PC-3 (cell line): ENCODE results near the gene ACY1. TPM values are rescaled to one million over a fixed set of nuclear protein-coding genes. Genes with fewer than 3 reads are reported as not detected.

Experiments
- ATAC-seq: fragments of 200-7000 bp; cut with Tn5 transposase; 2 replicates; pipeline ENCODE4 v1.9.1; 2020; ENCODE audit warnings: mild to moderate bottlenecking, moderate library complexity
- BruUV-seq: library from RNA; stranded (reverse); fragments of 400-500 nt; replicated peaks from 2 replicates; lab custom pipeline; 2021; lab: Mats Ljungman, UMichigan
- CTCF ChIA-PET: fragments of 300-600 bp; sonication (Branson Sonifier 250); formaldehyde crosslinking; loops from one replicate; lab custom pipeline; 2022; ENCODE audit warnings: antibody characterized with exemption; lab: Charles Lee
- POLR2A ChIA-PET: fragments of 300-600 bp; sonication (Branson Sonifier 250); formaldehyde crosslinking; loops from one replicate; lab custom pipeline; 2022; ENCODE audit warnings: antibody characterized with exemption; ENCODE audit not compliant: unreplicated experiment; lab: Charles Lee
- DNase-seq: peaks from one replicate; pipeline ENCODE4 v3.0.0-alpha.2; 2015
- H2AFZ ChIP-seq: fragments of 300-600 bp; sonication (generic); 2 replicates; pipeline ENCODE4 v1.6.0; 2016; ENCODE audit warnings: antibody characterized with exemption, low read length
- H3F3A ChIP-seq: fragments of 300-600 bp; sonication (generic); one replicate; pipeline ENCODE4 v1.6.0; 2017; ENCODE audit warnings: antibody characterized with exemption, low read length, control low read depth, mild to moderate bottlenecking; ENCODE audit not compliant: unreplicated experiment
- H3K27ac ChIP-seq: fragments of 300-600 bp; sonication (generic); 2 replicates; pipeline ENCODE4 v1.5.1; 2016; ENCODE audit warnings: mild to moderate bottlenecking, low read length
- H3K27me3 ChIP-seq: fragments of 300-600 bp; sonication (generic); 2 replicates; pipeline ENCODE4 v1.6.1; 2016; ENCODE audit warnings: low read length, mixed read lengths
- H3K36me3 ChIP-seq: fragments of 300-600 bp; sonication (generic); 2 replicates; pipeline ENCODE4 v1.6.1; 2016; ENCODE audit warnings: low read depth, mixed run types, low read length, mixed read lengths
- H3K4me1 ChIP-seq: fragments of 300-600 bp; sonication (generic); 2 replicates; pipeline ENCODE4 v1.5.1; 2016; ENCODE audit warnings: low read length; ENCODE audit not compliant: insufficient read depth
- H3K4me2 ChIP-seq: fragments of 300-600 bp; sonication (generic); 2 replicates; pipeline ENCODE4 v1.6.0; 2016; ENCODE audit warnings: low read length
- H3K4me3 ChIP-seq: fragments of 300-600 bp; sonication (generic); 2 replicates; pipeline ENCODE4 v1.5.1; 2016; ENCODE audit warnings: mild to moderate bottlenecking, low read length, mixed read lengths
- H3K79me2 ChIP-seq: fragments of 300-600 bp; sonication (generic); 2 replicates; pipeline ENCODE4 v1.6.1; 2017; ENCODE audit warnings: low read length, mixed read lengths
- H3K9ac ChIP-seq: fragments of 300-600 bp; sonication (generic); 2 replicates; pipeline ENCODE4 v1.6.0; 2016; ENCODE audit warnings: mild to moderate bottlenecking, low read length
- H3K9me2 ChIP-seq: fragments of 300-600 bp; sonication (generic); replicated peaks from 2 replicates; pipeline ENCODE4 v1.6.1; 2016; ENCODE audit warnings: mixed run types, low read length, mixed read lengths
- H3K9me3 ChIP-seq: fragments of 300-600 bp; sonication (generic); 2 replicates; pipeline ENCODE4 v1.6.1; 2016; ENCODE audit warnings: low read length, mixed read lengths
- H4K20me1 ChIP-seq: fragments of 300-600 bp; sonication (generic); 2 replicates; pipeline ENCODE4 v1.6.1; 2016; ENCODE audit warnings: low read length, mixed read lengths
- EZH2 ChIP-seq: fragments of 300-600 bp; sonication (generic); IDR thresholded peaks from one replicate; pipeline ENCODE4 v1.6.1; 2017; ENCODE audit warnings: antibody characterized with exemption, mild to moderate bottlenecking, low read length; ENCODE audit not compliant: unreplicated experiment
- EZH2phosphoT487 ChIP-seq: fragments of 300-600 bp; sonication (generic); IDR thresholded peaks from 2 replicates; pipeline ENCODE4 v1.6.1; 2018; ENCODE audit warnings: mild to moderate bottlenecking, antibody characterized with exemption, low read length, borderline replicate concordance
- intact Hi-C: fragments of 100-400 bp; cut with micrococcal nuclease; formaldehyde crosslinking; loops from 2 replicates; pipeline ENCODE4 v1.9.0; 2023
- total RNA-seq: library from RNA; depleted of rRNA; stranded (reverse); fragments of >200 nt; gene quantifications from 2 replicates; pipeline ENCODE4 v1.2.3, GENCODE V29; 2014
- TF ChIP-seq, protein P1 (sequence below): fragments of 300-600 bp; sonication (generic); conservative IDR thresholded peaks from 2 replicates; pipeline ENCODE4 v1.5.1; 2017; ENCODE audit warnings: antibody characterized with exemption, low read depth, mild to moderate bottlenecking, low read length

ACY1 gene
- total RNA-seq, 1 experiment from 2014 or later: 71.3 TPM

DNA sequence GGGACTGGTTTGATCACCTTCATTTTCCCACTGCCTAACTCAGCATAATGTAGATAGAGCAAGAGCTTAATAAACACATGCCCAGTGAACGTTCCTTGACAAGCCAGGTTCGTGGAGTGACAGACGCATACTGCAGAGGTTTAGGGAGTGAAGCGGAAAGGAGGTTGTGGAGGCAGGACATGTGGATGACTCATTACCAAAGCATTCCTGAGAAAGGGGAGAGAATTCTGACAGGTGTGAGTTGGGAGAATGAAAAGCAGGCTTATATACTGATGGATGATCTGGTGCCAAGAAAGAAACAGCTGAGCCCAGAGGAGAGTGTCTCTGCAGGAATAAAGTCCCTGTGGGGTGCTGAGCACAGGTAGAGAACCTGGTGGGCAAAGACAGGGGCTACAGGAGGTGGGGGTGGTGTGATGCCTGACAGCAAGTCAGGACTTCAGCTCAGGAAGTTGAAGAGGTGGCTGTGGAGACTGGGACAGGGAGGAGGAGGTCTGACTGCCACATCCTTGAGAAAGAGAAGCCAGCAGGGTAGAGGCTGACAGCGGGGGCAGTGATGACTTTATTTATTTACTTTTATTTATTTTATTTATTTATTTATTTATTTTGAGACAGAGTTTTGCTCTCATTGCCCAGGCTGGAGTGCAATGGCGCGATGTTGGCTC is 14.7 kb downstream of the ACY1 start:
- Histone ChIP-seq H2AFZ (0 out of 2 replicates have a peak overlapping the region, but pooled peaks have one; percentile 5), H3F3A (peaks cover 10% of the 10 kb centered on the region), H3K27me3 (no peaks in the 10 kb centered on the region), H3K9ac (no peak overlapping the region), H3K4me3 (peak overlapping the region; percentile 6; the same call in 1 of the 2 replicates), H3K4me1 (peaks cover 22% of the 10 kb centered on the region), H3K36me3 (peaks cover 19% of the 10 kb centered on the region), H3K9me3 (no peaks in the 10 kb centered on the region), H3K27ac (peak overlapping the region; percentile 15; the same call in 1 of the 2 replicates), H4K20me1 (0 out of 2 replicates have a peak, but pooled peaks cover 4% of the 10 kb centered on the region), H3K79me2 (peaks cover 24% of the 10 kb centered on the region), H3K4me2 (peak overlapping the region; percentile 67), H3K9me2 (no peaks in the 10 kb centered on the region)
- intact Hi-C loops: loop anchor here (1.0 to 2.0 kb wide), 2 partner anchors 15 to 23 kb away; partner anchors contain the start of genes ABHD14A, ABHD14B and ACY1
- ATAC-seq (peak; percentile 68), DNase-seq (peak; percentile 92)
- CTCF ChIA-PET: interaction anchor here (0.5 to 1.0 kb wide), 6 partner anchors 15 to 1673 kb away, joined by 3 to 4 read pairs (median 3); partner anchors contain the start of gene ABHD14B
- TF ChIP-seq, protein P1, sequence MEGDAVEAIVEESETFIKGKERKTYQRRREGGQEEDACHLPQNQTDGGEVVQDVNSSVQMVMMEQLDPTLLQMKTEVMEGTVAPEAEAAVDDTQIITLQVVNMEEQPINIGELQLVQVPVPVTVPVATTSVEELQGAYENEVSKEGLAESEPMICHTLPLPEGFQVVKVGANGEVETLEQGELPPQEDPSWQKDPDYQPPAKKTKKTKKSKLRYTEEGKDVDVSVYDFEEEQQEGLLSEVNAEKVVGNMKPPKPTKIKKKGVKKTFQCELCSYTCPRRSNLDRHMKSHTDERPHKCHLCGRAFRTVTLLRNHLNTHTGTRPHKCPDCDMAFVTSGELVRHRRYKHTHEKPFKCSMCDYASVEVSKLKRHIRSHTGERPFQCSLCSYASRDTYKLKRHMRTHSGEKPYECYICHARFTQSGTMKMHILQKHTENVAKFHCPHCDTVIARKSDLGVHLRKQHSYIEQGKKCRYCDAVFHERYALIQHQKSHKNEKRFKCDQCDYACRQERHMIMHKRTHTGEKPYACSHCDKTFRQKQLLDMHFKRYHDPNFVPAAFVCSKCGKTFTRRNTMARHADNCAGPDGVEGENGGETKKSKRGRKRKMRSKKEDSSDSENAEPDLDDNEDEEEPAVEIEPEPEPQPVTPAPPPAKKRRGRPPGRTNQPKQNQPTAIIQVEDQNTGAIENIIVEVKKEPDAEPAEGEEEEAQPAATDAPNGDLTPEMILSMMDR: no peak
- TF ChIP-seq EZH2phosphoT487 (no peak), EZH2 (no peak)
- no TSS peak for BruUV-seq
- POLR2A ChIA-PET: interaction anchor here (0.6 kb wide), 2 partner anchors 33 to 48 kb away, joined by 3 to 4 read pairs; no protein-coding TSS in a partner anchor

DNA sequence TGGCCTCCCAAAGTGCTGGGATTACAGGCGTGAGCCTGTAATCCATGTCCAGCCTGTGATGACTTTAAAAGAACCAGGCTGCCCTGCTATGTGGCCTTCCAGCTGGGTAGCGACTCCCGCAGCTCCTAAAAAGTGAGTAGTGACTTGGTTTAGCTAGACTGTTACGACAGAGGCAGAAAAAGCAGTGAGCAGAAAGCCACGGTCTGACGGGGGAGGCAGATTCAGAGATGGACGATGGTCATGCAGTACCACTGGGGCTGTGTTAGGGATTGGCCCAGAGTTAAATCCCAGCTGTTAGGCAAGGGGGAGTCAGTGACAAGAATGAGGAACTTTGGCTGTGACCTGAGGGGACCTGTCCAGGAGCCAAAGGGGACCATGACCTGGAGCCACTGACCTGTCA is 15.4 kb downstream of the ACY1 start:
- 0 out of 2 replicates have a peak, but pooled peaks cover 4% of the 10 kb centered on the region for H4K20me1 ChIP-seq
- BruUV-seq: no TSS peak
- DNase-seq (no peak), ATAC-seq (no peak)
- H3K4me3 ChIP-seq: no peak overlapping the region
- peaks cover 10% of the 10 kb centered on the region for H3F3A ChIP-seq
- POLR2A ChIA-PET: no interaction called here
- no peaks in the 10 kb centered on the region for H3K9me3 ChIP-seq
- TF ChIP-seq, protein P1: no peak
- H3K27me3 ChIP-seq: no peaks in the 10 kb centered on the region
- no peak overlapping the region for H2AFZ ChIP-seq
- H3K4me2 ChIP-seq: no peak overlapping the region
- no peak overlapping the region for H3K27ac ChIP-seq
- intact Hi-C loops: loop anchor here (1.0 to 2.0 kb wide), 2 partner anchors 15 to 24 kb away; partner anchors contain the start of genes ABHD14A, ABHD14B and ACY1
- no peak overlapping the region for H3K9ac ChIP-seq
- H3K79me2 ChIP-seq: peaks cover 19% of the 10 kb centered on the region
- H3K9me2 ChIP-seq: no peaks in the 10 kb centered on the region
- peaks cover 15% of the 10 kb centered on the region for H3K36me3 ChIP-seq
- H3K4me1 ChIP-seq: peaks cover 22% of the 10 kb centered on the region
- CTCF ChIA-PET: no interaction called here

DNA sequence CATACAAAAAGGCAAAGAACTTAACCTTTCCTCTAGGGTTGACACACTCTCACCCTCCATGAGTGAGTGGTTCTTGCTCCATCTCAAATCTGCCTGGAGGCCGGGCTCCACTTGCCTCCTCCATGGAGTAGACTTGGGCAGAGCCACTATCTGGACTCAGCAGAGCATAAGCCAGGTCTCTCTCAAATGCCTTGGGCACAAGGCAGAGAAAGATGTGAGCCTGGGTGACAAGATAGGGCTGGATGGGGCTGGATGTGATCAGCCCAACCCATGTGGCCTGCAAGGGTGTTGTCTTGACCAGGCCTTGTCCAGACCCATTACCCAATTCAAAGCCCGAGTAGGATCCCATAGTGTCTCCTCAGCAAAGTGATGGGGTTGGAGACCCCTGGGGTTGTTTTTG is 16.5 kb downstream of the ACY1 start:
- POLR2A ChIA-PET: no interaction called here
- BruUV-seq: no TSS peak

More for the DNA sequence above, 16.5 kb downstream of the ACY1 start:
- Histone ChIP-seq H3K4me1 (peaks cover 12% of the 10 kb centered on the region), H3K9ac (no peak overlapping the region), H3K27me3 (no peaks in the 10 kb centered on the region), H3K27ac (no peak overlapping the region), H3K36me3 (peaks cover 5% of the 10 kb centered on the region), H3K4me3 (no peak overlapping the region), H3K9me3 (no peaks in the 10 kb centered on the region), H2AFZ (no peak overlapping the region), H3K4me2 (no peak overlapping the region), H3K9me2 (no peaks in the 10 kb centered on the region), H3K79me2 (peaks cover 9% of the 10 kb centered on the region), H3F3A (peaks cover 2% of the 10 kb centered on the region), H4K20me1 (no peaks in the 10 kb centered on the region)
- intact Hi-C loops: loop anchor here (2.0 kb wide), 1 partner anchor 25 kb away; the partner anchor contains the start of genes ABHD14A and ABHD14B
- CTCF ChIA-PET: no interaction called here
- ATAC-seq (no peak), DNase-seq (no peak)
- TF ChIP-seq, protein P1: no peak
- TF ChIP-seq EZH2 (no peak), EZH2phosphoT487 (no peak)
